Endodermal cell (in vitro differentiated cells): ENCODE results near the gene KCNIP4. TPM values are rescaled to one million over a fixed set of nuclear protein-coding genes. Genes with fewer than 3 reads are reported as not detected.

ENCODE experiments used
- DNase-seq: peaks from one replicate; pipeline ENCODE4 v3.0.0-alpha.2; 2017
- H3K27ac ChIP-seq: 2 replicates; pipeline ENCODE4 v1.5.1; 2013; ENCODE audit warnings: mild to moderate bottlenecking, low read depth, low read length, moderate library complexity
- H3K27me3 ChIP-seq: 2 replicates; pipeline ENCODE4 v1.6.1; 2013; ENCODE audit warnings: mild to moderate bottlenecking, low read length, moderate library complexity; ENCODE audit not compliant: insufficient read depth, control insufficient read depth, poor library complexity, severe bottlenecking
- H3K36me3 ChIP-seq: 2 replicates; pipeline ENCODE4 v1.7.0; 2013; ENCODE audit warnings: mild to moderate bottlenecking, low read length, moderate library complexity; ENCODE audit not compliant: control insufficient read depth, insufficient read depth
- H3K4me1 ChIP-seq: one replicate; pipeline ENCODE4 v1.7.0; 2013; ENCODE audit warnings: low read length; ENCODE audit not compliant: control insufficient read depth, insufficient read depth
- H3K4me3 ChIP-seq: 2 replicates; pipeline ENCODE4 v1.5.1; 2013; ENCODE audit warnings: mild to moderate bottlenecking, low read length, moderate library complexity
- H3K9ac ChIP-seq: 2 replicates; pipeline ENCODE4 v1.6.1; 2013; ENCODE audit warnings: mild to moderate bottlenecking, low read length, moderate library complexity; ENCODE audit not compliant: poor library complexity, severe bottlenecking; ENCODE audit errors: extremely low read depth
- H3K9me3 ChIP-seq: 2 replicates; pipeline ENCODE4 v1.6.1; 2013; ENCODE audit warnings: mild to moderate bottlenecking, low read length, moderate library complexity; ENCODE audit not compliant: control insufficient read depth
- H3K27ac Mint-ChIP-seq: 2 replicates; pipeline ENCODE4 v1.8.0; 2020; ENCODE audit warnings: mixed read lengths
- H3K27me3 Mint-ChIP-seq: 2 replicates; pipeline ENCODE4 v1.8.0; 2021; ENCODE audit warnings: mild to moderate bottlenecking, mixed read lengths; ENCODE audit not compliant: insufficient read depth
- H3K36me3 Mint-ChIP-seq: 2 replicates; pipeline ENCODE4 v1.8.0; 2020; ENCODE audit warnings: low read depth, mixed read lengths
- H3K4me1 Mint-ChIP-seq: 2 replicates; pipeline ENCODE4 v1.8.0; 2020; ENCODE audit warnings: mixed read lengths
- H3K4me3 Mint-ChIP-seq: 2 replicates; pipeline ENCODE4 v1.8.0; 2020; ENCODE audit warnings: mild to moderate bottlenecking, moderate library complexity, mixed read lengths
- H3K9me3 Mint-ChIP-seq: 2 replicates; pipeline ENCODE4 v1.8.0; 2020; ENCODE audit warnings: mild to moderate bottlenecking, mixed read lengths
- CTCF ChIP-seq: fragments of 200-600 bp; sonication (generic); conservative IDR thresholded peaks from 2 replicates; pipeline ENCODE4 v1.5.0; 2021; ENCODE audit warnings: antibody characterized with exemption, mild to moderate bottlenecking
- WGBS, 2 experiments: methylation state at CpG; one replicate each; pipeline versions ENCODE4 v1.1.5 to v1.1.7; 2013; ENCODE audit warnings: missing lambda C conversion rate in 2 of 2, mixed read lengths in 1 of 2; ENCODE audit not compliant: insufficient coverage in 1 of 2, insufficient read length in 1 of 2; 5-methylcytosine and 5-hydroxymethylcytosine counted together
- total RNA-seq, 2 donors: library from RNA; stranded (reverse); fragmentation: NEBNext Ultra II Directional in 1 of 2; extraction: Animal tissue kit (Norgen Biotek cat#: 25700) in 1 of 2; gene quantifications; 2 replicates in 1 of 2; 3 replicates in 1 of 2; pipeline ENCODE4 v1.2.1, GENCODE V29; 2021

The KCNIP4 gene
- total RNA-seq, 2 donors from 2014 or later, result not detected

- no peak for DNase-seq
- peak overlapping the region; percentile 82 for H3K4me3 ChIP-seq
These were observed 644.1 kb downstream of the KCNIP4 start for GRCh38 chr4:21304540-21304887.

GRCh38 chr4:21290562-21290961 lies 658.0 kb downstream of the KCNIP4 start:
- no peaks in the 10 kb centered on the region for H3K36me3 ChIP-seq
- no peaks in the 10 kb centered on the region for H3K27me3 ChIP-seq
- Mint-ChIP-seq H3K4me1 (peaks cover 5% of the 10 kb centered on the region), H3K27me3 (no peaks in the 10 kb centered on the region), H3K27ac (no peak overlapping the region), H3K4me3 (no peak overlapping the region), H3K9me3 (no peaks in the 10 kb centered on the region), H3K36me3 (no peaks in the 10 kb centered on the region)
- no peak for TF ChIP-seq CTCF
- WGBS, 2 experiments, result 86 to 96% methylated on average over 1 to 2 of the region's 2 CpGs
- no peak overlapping the region for H3K4me3 ChIP-seq
- H3K9me3 ChIP-seq, result no peaks in the 10 kb centered on the region
- H3K4me1 ChIP-seq, result no peaks in the 10 kb centered on the region
- no peak overlapping the region for H3K27ac ChIP-seq
- no peak overlapping the region for H3K9ac ChIP-seq
- DNase-seq, result no peak

More at GRCh38 chr4:21304540-21304887, 644.1 kb downstream of the KCNIP4 start:
- Mint-ChIP-seq H3K4me1 (peaks cover 16% of the 10 kb centered on the region), H3K9me3 (no peaks in the 10 kb centered on the region), H3K36me3 (no peaks in the 10 kb centered on the region), H3K27me3 (peaks cover 26% of the 10 kb centered on the region), H3K27ac (no peak overlapping the region), H3K4me3 (peak overlapping the region; percentile 69)
- no peak for TF ChIP-seq CTCF
- Histone ChIP-seq H3K9me3 (no peaks in the 10 kb centered on the region), H3K36me3 (no peaks in the 10 kb centered on the region), H3K4me1 (peaks cover 3% of the 10 kb centered on the region), H3K27ac (no peak overlapping the region), H3K9ac (peak overlapping the region; percentile 50), H3K27me3 (peaks cover 22% of the 10 kb centered on the region)
- WGBS, 2 experiments, result 0 to 34% methylated on average over 2 to 4 of the region's 4 CpGs

DNA sequence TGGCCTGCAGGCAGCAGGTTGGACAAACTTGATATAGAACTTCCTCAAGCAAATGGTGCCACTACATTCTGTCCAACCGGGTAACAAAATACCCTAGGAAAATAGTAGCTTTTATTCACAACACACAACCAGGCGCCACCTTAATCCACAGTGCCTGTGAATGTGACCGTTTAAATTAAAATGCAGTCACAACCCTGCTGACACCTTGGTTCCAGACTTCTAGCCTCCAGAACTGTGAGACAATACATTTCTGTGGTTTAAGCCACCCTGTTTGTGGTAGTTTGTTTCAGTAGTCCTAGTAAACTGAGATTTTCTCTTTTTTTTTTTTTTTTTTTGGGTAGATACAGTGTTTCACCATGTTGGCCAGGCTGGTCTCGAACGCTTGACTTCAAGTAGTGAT lies 672.5 kb downstream of the KCNIP4 start:
- WGBS, 2 experiments, result 95 to 96% methylated on average over 4 to 5 of the region's 5 CpGs
- DNase-seq, result no peak
- Histone ChIP-seq H3K9me3 (no peaks in the 10 kb centered on the region), H3K9ac (no peak overlapping the region), H3K4me1 (no peaks in the 10 kb centered on the region), H3K4me3 (no peak overlapping the region), H3K27ac (no peak overlapping the region), H3K27me3 (no peaks in the 10 kb centered on the region), H3K36me3 (no peaks in the 10 kb centered on the region)
- H3K27me3 Mint-ChIP-seq, result peaks cover 18% of the 10 kb centered on the region
- no peaks in the 10 kb centered on the region for H3K9me3 Mint-ChIP-seq
- TF ChIP-seq CTCF, result no peak
- H3K36me3 Mint-ChIP-seq, result no peaks in the 10 kb centered on the region
- no peak overlapping the region for H3K27ac Mint-ChIP-seq
- no peak overlapping the region for H3K4me3 Mint-ChIP-seq
- H3K4me1 Mint-ChIP-seq, result peaks cover 2% of the 10 kb centered on the region
